Measurements from ENCODE around the gene POU3F3. TPM values are rescaled to one million over a fixed set of nuclear protein-coding genes. Genes with fewer than 3 reads are reported as not detected.

The POU3F3 gene
- not detected for polyA plus RNA-seq (2013)

DNA sequence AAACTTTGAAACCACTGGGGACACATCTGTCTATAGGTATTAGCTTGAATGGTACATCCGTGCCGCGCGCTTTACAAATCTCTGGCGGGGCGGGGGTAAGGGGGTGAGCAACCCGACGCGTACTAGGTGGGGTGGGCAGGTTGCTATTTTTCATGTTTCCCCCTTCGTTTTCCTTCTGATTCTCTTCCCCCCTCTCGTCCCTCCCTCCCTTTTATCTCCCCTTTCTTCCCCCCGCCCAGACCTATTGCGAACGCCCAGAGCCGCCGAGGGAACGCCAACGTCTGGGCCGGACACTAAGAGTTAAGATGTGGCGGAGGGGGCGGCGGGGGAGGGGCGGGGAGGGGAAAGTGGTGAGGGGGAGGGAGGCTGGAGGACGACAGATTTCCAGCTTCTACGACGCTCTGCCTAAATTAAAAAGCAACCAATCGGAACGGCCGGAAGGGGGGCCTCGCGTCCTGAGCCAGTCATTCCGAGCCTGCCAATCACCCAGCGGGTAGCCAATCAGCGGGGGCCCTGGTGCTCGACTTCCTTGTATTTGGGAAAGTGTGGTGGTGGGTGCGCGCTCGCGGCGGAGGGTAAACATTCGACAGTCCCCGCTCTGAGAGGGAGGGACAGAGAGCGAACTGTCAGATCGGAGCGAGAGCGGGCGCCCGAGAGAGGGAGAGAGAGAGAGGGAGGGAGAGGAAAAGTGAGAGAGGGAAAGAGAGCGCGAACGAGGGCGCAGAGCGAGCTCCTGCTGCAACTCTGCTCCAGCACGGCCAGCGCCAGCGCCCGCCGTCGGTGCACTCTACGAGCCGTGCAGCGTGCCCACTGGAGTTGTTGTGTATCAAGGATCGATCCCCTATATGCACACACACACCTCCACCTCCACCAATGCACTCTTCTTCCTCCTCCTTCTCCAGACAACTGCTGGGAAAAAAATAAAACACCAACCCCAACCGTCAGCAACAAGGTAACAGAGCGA is at the start of gene POU3F3:
POU3F3 (plus strand) TSS at position 582 of the 964 bp plus-strand sequence. CDS start 1,396 bp downstream, outside the sequence.
- under 1% methylated on average over 29 of the region's 65 CpGs for WGBS (ENCODE audit: insufficient coverage)
- Histone ChIP-seq H3K36me3 (ENCODE audit: control insufficient read depth in 4 of 4, insufficient read depth in 4 of 4, low read length in 3 of 4) (no peaks in the 10 kb centered on the region), H3K4me3 (ENCODE audit: control insufficient read depth in 1 of 7, extremely low read depth in 1 of 7, insufficient read depth in 4 of 7, low read depth in 2 of 7, low read length in 6 of 7) (peak within 1 kb of the TSS in 6 of 7 experiments; percentile 15 to 62 (median 44)), H3K4me1 (ENCODE audit: control extremely low read depth in 1 of 4, control insufficient read depth in 4 of 4, insufficient read depth in 4 of 4, low read length in 3 of 4) (peaks cover 0 to 33% (median 25%) of the 10 kb centered on the region in 4 experiments), H3K27me3 (replicated peaks in 2 of 5; ENCODE audit: control insufficient read depth in 4 of 5, insufficient read depth in 5 of 5, low read length in 4 of 5) (peaks cover 33 to 86% (median 50%) of the 10 kb centered on the region in 5 experiments), H3K9me3 (ENCODE audit: control extremely low read depth in 1 of 5, control insufficient read depth in 4 of 5, insufficient read depth in 2 of 5, low read depth in 1 of 5, low read length in 4 of 5) (peaks cover 0 to 3% (median 0%) of the 10 kb centered on the region in 5 experiments), H3K27ac (ENCODE audit: insufficient read depth in 1 of 2, low read depth in 1 of 2, low read length in 2 of 2, poor library complexity in 1 of 2, severe bottlenecking in 2 of 2) (no peak within 1 kb of the TSS)
- DNase-seq = peak; percentile 68 to 81 (median 79)
- POLR2A ChIA-PET = no interaction called here
- CTCF ChIA-PET = no interaction called here

DNA sequence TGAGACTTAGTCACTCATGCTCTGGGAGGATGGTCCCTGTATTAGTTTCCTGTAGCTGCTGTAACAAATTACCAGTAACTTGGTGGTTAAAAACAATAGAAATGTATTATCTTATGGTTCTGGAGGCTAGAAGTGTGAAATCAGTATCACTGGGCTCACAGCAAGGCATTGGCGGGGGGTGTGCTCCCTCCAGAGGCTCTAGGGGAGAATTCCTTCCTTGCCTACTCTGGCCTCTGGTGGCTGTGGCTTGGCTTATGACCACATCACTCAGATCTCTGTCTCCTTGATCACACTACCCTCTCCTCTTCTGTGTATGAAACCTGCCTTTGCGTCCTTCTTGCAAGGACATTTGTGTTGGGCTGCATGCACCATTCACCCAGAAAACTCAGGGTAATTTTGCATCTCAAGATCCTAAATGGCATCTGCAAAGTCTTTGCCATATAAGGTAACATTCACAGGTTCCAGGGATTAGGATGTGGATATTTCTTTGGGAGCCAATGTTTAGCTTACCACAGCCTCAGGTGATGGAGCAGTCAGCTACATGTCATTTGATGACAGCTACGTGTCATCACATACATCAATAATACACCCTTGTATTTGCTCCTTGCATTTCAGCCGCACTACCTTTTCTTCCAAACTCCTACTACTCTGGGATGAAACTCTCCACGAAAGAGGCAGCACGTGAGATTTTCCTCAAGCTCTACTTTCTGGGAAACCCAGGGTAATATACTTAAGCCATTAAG is 49.6 kb upstream of the POU3F3 start:
- Histone ChIP-seq H3K4me1 (ENCODE audit: control extremely low read depth in 1 of 4, control insufficient read depth in 4 of 4, insufficient read depth in 4 of 4, low read length in 3 of 4) (peaks cover 0 to 3% (median 0%) of the 10 kb centered on the region in 4 experiments), H3K27me3 (replicated peaks in 2 of 5; ENCODE audit: control insufficient read depth in 4 of 5, insufficient read depth in 5 of 5, low read length in 4 of 5) (no peaks in the 10 kb centered on the region), H3K27ac (ENCODE audit: insufficient read depth in 1 of 2, low read depth in 1 of 2, low read length in 2 of 2, poor library complexity in 1 of 2, severe bottlenecking in 2 of 2) (no peak overlapping the region), H3K4me3 (ENCODE audit: control insufficient read depth in 1 of 7, extremely low read depth in 1 of 7, insufficient read depth in 4 of 7, low read depth in 2 of 7, low read length in 6 of 7) (no peak overlapping the region), H3K9me3 (ENCODE audit: control extremely low read depth in 1 of 5, control insufficient read depth in 4 of 5, insufficient read depth in 2 of 5, low read depth in 1 of 5, low read length in 4 of 5) (peaks cover 0 to 2% (median 0%) of the 10 kb centered on the region in 5 experiments), H3K36me3 (ENCODE audit: control insufficient read depth in 4 of 4, insufficient read depth in 4 of 4, low read length in 3 of 4) (no peaks in the 10 kb centered on the region)
- DNase-seq = peak in 1 of 3 donors; percentile 8
- CTCF ChIA-PET = no interaction called here
- 89% methylated on average over 4 of the region's 6 CpGs for WGBS (ENCODE audit: insufficient coverage)
- POLR2A ChIA-PET = no interaction called here

DNA sequence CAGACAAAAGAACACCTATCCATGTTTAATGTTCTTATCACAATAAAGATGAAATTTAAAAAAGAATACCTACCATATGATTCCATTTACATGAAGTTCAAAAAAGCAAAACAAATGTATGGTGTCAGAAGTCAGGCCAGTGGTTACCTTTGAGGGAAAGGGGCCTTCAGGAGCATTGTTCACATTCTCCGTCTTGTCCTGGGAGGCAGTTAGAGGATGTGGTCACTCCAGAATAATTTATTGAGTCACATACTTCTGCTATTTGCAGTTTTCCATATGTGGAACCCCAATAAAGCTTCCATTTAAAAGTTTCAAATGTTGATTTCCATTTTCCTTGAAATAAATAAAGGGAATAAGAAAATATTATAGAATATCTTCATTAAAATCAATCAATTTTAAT is 41.6 kb upstream of the POU3F3 start:
- no peaks in the 10 kb centered on the region for H3K36me3 ChIP-seq (ENCODE audit: control insufficient read depth in 4 of 4, insufficient read depth in 4 of 4, low read length in 3 of 4)
- DNase-seq = peak; percentile 8 to 67 (median 51)
- CTCF ChIA-PET = no interaction called here
- peaks cover 0 to 6% (median 0%) of the 10 kb centered on the region in 5 experiments for H3K9me3 ChIP-seq (ENCODE audit: control extremely low read depth in 1 of 5, control insufficient read depth in 4 of 5, insufficient read depth in 2 of 5, low read depth in 1 of 5, low read length in 4 of 5)
- POLR2A ChIA-PET = no interaction called here
- peaks cover 0 to 14% (median 9%) of the 10 kb centered on the region in 4 experiments for H3K4me1 ChIP-seq (ENCODE audit: control extremely low read depth in 1 of 4, control insufficient read depth in 4 of 4, insufficient read depth in 4 of 4, low read length in 3 of 4)
- WGBS (ENCODE audit: insufficient coverage) = 20% methylated on average over 1 of the region's 1 CpG
- H3K4me3 ChIP-seq (ENCODE audit: control insufficient read depth in 1 of 7, extremely low read depth in 1 of 7, insufficient read depth in 4 of 7, low read depth in 2 of 7, low read length in 6 of 7) = no peak overlapping the region
- no peaks in the 10 kb centered on the region for H3K27me3 ChIP-seq (replicated peaks in 2 of 5; ENCODE audit: control insufficient read depth in 4 of 5, insufficient read depth in 5 of 5, low read length in 4 of 5)
- no peak overlapping the region for H3K27ac ChIP-seq (ENCODE audit: insufficient read depth in 1 of 2, low read depth in 1 of 2, low read length in 2 of 2, poor library complexity in 1 of 2, severe bottlenecking in 2 of 2)

DNA sequence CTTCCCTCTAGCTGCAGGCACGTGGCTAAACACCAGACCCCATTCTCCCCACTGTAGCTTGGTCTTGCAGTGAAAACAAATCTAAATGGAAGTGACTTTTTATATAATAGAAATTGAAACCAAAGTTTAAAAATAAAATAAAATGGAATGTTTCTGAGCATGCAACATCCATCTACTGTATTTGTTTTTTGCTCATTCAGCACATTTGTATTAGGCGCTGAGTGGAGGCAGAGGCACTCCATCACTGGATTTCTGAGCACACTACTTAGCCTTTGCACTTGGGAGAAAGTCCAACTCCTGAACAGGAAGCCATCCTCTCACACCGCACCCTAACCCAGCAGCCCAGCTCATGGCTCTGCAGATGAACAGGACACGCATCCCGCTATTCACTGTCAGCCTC is 37.8 kb upstream of the POU3F3 start:
- no peaks in the 10 kb centered on the region for H3K36me3 ChIP-seq (ENCODE audit: control insufficient read depth in 4 of 4, insufficient read depth in 4 of 4, low read length in 3 of 4)
- H3K27ac ChIP-seq (ENCODE audit: insufficient read depth in 1 of 2, low read depth in 1 of 2, low read length in 2 of 2, poor library complexity in 1 of 2, severe bottlenecking in 2 of 2) = no peak overlapping the region
- DNase-seq = no peak
- H3K4me3 ChIP-seq (ENCODE audit: control insufficient read depth in 1 of 7, extremely low read depth in 1 of 7, insufficient read depth in 4 of 7, low read depth in 2 of 7, low read length in 6 of 7) = no peak overlapping the region
- ChIA-PET CTCF (no interaction called here), POLR2A (no interaction called here)
- H3K27me3 ChIP-seq (replicated peaks in 2 of 5; ENCODE audit: control insufficient read depth in 4 of 5, insufficient read depth in 5 of 5, low read length in 4 of 5) = no peaks in the 10 kb centered on the region
- H3K9me3 ChIP-seq (ENCODE audit: control extremely low read depth in 1 of 5, control insufficient read depth in 4 of 5, insufficient read depth in 2 of 5, low read depth in 1 of 5, low read length in 4 of 5) = no peaks in the 10 kb centered on the region
- H3K4me1 ChIP-seq (ENCODE audit: control extremely low read depth in 1 of 4, control insufficient read depth in 4 of 4, insufficient read depth in 4 of 4, low read length in 3 of 4) = peaks cover 0 to 14% (median 8%) of the 10 kb centered on the region in 4 experiments
- WGBS (ENCODE audit: insufficient coverage) = 97% methylated on average over 5 of the region's 5 CpGs

DNA sequence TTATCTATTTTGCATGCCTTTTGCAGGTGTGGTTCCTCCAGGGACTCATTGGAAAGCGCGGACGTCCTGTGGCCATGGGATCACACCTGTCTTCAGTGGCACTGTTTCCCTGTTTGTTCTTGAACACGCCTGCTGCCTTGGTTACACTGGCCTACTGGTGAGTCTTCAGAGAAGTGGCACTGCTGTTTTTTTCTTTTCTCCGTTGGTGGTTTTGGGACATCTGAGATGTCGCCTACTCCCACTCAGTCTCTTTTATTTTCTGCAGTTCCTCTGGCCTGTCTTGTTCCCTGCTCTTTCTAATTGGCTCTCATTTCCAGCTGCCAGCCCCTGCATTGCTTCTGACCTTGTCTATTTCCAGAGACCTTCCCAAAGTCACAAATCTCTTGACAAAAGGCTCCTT is 35.7 kb upstream of the POU3F3 start:
- Histone ChIP-seq H3K4me1 (ENCODE audit: control extremely low read depth in 1 of 4, control insufficient read depth in 4 of 4, insufficient read depth in 4 of 4, low read length in 3 of 4) (no peaks in the 10 kb centered on the region), H3K9me3 (ENCODE audit: control extremely low read depth in 1 of 5, control insufficient read depth in 4 of 5, insufficient read depth in 2 of 5, low read depth in 1 of 5, low read length in 4 of 5) (no peaks in the 10 kb centered on the region)
- CTCF ChIA-PET = interaction anchor here (2.3 kb wide), 1 partner anchor 9 kb away, joined by 7 read pairs; no protein-coding TSS in a partner anchor

DNA sequence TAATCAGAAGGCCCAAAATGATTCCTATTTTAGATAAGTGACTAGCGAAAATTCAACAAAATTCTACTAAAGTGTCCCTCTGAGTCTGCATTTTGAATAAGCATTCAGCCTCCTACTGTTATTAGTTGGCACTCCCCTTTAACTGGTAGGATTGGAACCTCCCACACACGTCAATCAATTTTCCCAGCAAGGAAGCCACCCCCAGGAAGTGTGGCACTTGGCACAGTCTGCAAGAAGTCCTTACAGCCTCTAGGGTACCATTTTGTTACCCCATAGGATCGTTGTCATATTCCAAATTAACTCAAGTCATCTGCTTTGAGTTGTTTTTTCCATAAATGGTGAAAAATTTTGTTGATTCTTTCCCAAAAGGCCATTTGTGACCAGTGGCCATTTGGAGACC is 33.8 kb upstream of the POU3F3 start:
- no peaks in the 10 kb centered on the region for H3K27me3 ChIP-seq (replicated peaks in 2 of 5; ENCODE audit: control insufficient read depth in 4 of 5, insufficient read depth in 5 of 5, low read length in 4 of 5)
- ChIA-PET CTCF (no interaction called here), POLR2A (interaction anchor here (0.6 kb wide), 1 partner anchor 248 kb away, joined by 3 read pairs; no protein-coding TSS in a partner anchor)
- no peaks in the 10 kb centered on the region for H3K4me1 ChIP-seq (ENCODE audit: control extremely low read depth in 1 of 4, control insufficient read depth in 4 of 4, insufficient read depth in 4 of 4, low read length in 3 of 4)
- no peak for DNase-seq
- H3K4me3 ChIP-seq (ENCODE audit: control insufficient read depth in 1 of 7, extremely low read depth in 1 of 7, insufficient read depth in 4 of 7, low read depth in 2 of 7, low read length in 6 of 7) = no peak overlapping the region
- H3K36me3 ChIP-seq (ENCODE audit: control insufficient read depth in 4 of 4, insufficient read depth in 4 of 4, low read length in 3 of 4) = no peaks in the 10 kb centered on the region
- peaks cover 0 to 2% (median 0%) of the 10 kb centered on the region in 5 experiments for H3K9me3 ChIP-seq (ENCODE audit: control extremely low read depth in 1 of 5, control insufficient read depth in 4 of 5, insufficient read depth in 2 of 5, low read depth in 1 of 5, low read length in 4 of 5)
- 100% methylated on average over 3 of the region's 3 CpGs for WGBS (ENCODE audit: insufficient coverage)
- no peak overlapping the region for H3K27ac ChIP-seq (ENCODE audit: insufficient read depth in 1 of 2, low read depth in 1 of 2, low read length in 2 of 2, poor library complexity in 1 of 2, severe bottlenecking in 2 of 2)

More for the DNA sequence above, 35.7 kb upstream of the POU3F3 start:
- no peaks in the 10 kb centered on the region for H3K27me3 ChIP-seq (replicated peaks in 2 of 5; ENCODE audit: control insufficient read depth in 4 of 5, insufficient read depth in 5 of 5, low read length in 4 of 5)
- POLR2A ChIA-PET = no interaction called here
- peak overlapping the region in 1 of 7 experiments; percentile 9 for H3K4me3 ChIP-seq (ENCODE audit: control insufficient read depth in 1 of 7, extremely low read depth in 1 of 7, insufficient read depth in 4 of 7, low read depth in 2 of 7, low read length in 6 of 7)
- WGBS (ENCODE audit: insufficient coverage) = 95% methylated on average over 6 of the region's 6 CpGs
- H3K27ac ChIP-seq (ENCODE audit: insufficient read depth in 1 of 2, low read depth in 1 of 2, low read length in 2 of 2, poor library complexity in 1 of 2, severe bottlenecking in 2 of 2) = no peak overlapping the region
- no peak for DNase-seq
- H3K36me3 ChIP-seq (ENCODE audit: control insufficient read depth in 4 of 4, insufficient read depth in 4 of 4, low read length in 3 of 4) = no peaks in the 10 kb centered on the region
